ENCODE measurements around the gene AMDHD2. TPM values are rescaled to one million over a fixed set of nuclear protein-coding genes. Genes with fewer than 3 reads are reported as not detected.
"Not testable (repeated sequence)": the region's sequence is repeated elsewhere in the genome, so short reads cannot be mapped to it uniquely, and the experiment has no call there.

Gene AMDHD2
- total RNA-seq, 3 donors from 2014 or later: 27.9 to 57.0 (median 28.2) TPM

GRCh38 chr16:2478279-2478678 is 41.9 kb upstream of the AMDHD2 start:
- no peaks in the 10 kb centered on the region for H3K36me3 ChIP-seq
- H3K4me1 ChIP-seq: peaks cover 12 to 19% of the 10 kb centered on the region in 2 donors
- TF ChIP-seq POLR2AphosphoS5 (IDR thresholded peaks at IDR 0.05): no peak
- no peak for TF ChIP-seq POLR2A (IDR thresholded peaks at IDR 0.05)
- no peak for TF ChIP-seq CTCF (IDR thresholded peaks at IDR 0.05)
- no peak overlapping the region for H3K4me3 ChIP-seq
- intact Hi-C loops (cut with DNase I; ENCODE audit: low total_unique reads): no loop called here
- no peak for DNase-seq (ENCODE audit: low spot score in 2 of 2)
- no peaks in the 10 kb centered on the region for H3K9me3 ChIP-seq
- H3K27me3 ChIP-seq: no peaks in the 10 kb centered on the region
- no peak overlapping the region for H3K27ac ChIP-seq

GRCh38 chr16:2479996-2480395 is 40.2 kb upstream of the AMDHD2 start:
- H3K4me3 ChIP-seq; H3K27ac ChIP-seq; H3K36me3 ChIP-seq; intact Hi-C loops (cut with DNase I; ENCODE audit: low total_unique reads); H3K9me3 ChIP-seq; H3K27me3 ChIP-seq; DNase-seq (ENCODE audit: low spot score in 2 of 2): not testable (repeated sequence)
- peaks cover 7 to 33% of the 10 kb centered on the region in 2 donors for H3K4me1 ChIP-seq

DNA sequence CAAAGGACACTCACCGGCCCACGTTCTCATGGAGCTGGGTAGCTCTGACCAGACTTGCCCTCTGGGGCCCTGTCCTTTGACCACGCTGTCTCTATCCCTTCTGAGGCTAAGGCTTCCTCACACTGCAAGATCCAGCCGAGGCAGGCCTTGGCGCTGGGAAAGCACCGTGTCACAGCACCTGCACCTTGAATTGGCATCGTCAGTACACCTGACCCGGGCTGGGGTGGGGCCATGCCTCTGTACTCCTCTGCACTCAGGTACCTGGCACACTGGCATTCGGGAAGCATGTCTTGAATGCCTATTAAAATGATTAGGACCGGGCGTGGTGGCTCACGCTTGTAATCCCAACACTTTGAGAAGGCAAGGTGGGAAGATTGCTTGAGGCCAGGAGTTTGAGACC is 39.2 kb upstream of the AMDHD2 start:
- intact Hi-C loops (cut with DNase I; ENCODE audit: low total_unique reads): no loop called here
- no peak for DNase-seq (ENCODE audit: low spot score in 2 of 2)
- TF ChIP-seq POLR2A (IDR thresholded peaks at IDR 0.05) (no peak), CTCF (IDR thresholded peaks at IDR 0.05) (no peak), POLR2AphosphoS5 (IDR thresholded peaks at IDR 0.05) (no peak)
- H3K36me3 ChIP-seq: no peaks in the 10 kb centered on the region
- H3K27ac ChIP-seq: peak overlapping the region in 1 of 2 donors; percentile 78
- no peak overlapping the region for H3K4me3 ChIP-seq
- peaks cover 9 to 29% of the 10 kb centered on the region in 2 donors for H3K4me1 ChIP-seq
- H3K9me3 ChIP-seq: no peaks in the 10 kb centered on the region
- no peaks in the 10 kb centered on the region for H3K27me3 ChIP-seq

DNA sequence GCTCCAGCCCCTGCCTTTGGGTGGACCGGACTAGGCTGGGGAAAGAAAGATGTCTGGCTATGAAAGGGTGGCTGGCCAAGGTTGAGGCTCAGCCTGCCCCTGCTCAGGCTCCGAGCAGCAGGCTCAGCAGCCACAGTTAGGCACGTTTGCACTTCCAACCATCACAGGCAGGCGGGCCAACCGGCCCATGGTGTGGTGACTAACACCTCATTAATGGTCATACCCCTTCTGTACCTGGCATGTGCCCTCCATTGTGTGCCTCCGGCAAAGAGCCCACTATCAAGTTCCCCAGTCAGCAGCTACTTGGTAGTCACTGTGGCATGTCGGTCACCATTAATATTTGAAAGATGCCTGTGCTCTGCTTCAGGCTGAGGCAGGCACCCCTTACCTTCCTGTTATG is 38.5 kb upstream of the AMDHD2 start:
- intact Hi-C loops (cut with DNase I; ENCODE audit: low total_unique reads): no loop called here
- no peak overlapping the region for H3K4me3 ChIP-seq
- H3K9me3 ChIP-seq: no peaks in the 10 kb centered on the region
- TF ChIP-seq POLR2A (IDR thresholded peaks at IDR 0.05): no peak
- TF ChIP-seq CTCF (IDR thresholded peaks at IDR 0.05): no peak
- no peak for TF ChIP-seq POLR2AphosphoS5 (IDR thresholded peaks at IDR 0.05)
- H3K27ac ChIP-seq: peak overlapping the region; percentile 78 to 90
- no peaks in the 10 kb centered on the region for H3K36me3 ChIP-seq
- peaks cover 8 to 27% of the 10 kb centered on the region in 2 donors for H3K4me1 ChIP-seq
- no peaks in the 10 kb centered on the region for H3K27me3 ChIP-seq
- DNase-seq (ENCODE audit: low spot score in 2 of 2): no peak

DNA sequence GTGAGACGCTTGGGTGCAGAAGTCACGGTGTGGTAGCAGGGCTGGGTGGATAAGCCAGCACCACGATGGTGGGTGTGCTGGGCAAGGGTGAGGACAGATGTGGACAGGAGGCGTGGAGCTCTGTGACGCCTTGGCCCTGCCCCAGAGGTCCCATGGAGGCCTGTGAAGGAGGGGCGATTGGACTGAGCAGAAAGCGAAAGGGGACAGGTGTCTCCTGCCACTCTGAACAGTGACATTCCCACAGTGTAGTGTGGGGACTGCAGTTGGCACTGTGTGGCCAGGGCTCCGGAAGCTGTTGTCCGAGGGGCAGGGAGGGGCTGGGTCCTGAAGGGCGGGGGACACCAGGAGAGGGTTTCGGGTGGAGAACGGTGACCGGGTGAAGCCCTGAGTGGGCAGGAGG is 37.9 kb upstream of the AMDHD2 start:
- TF ChIP-seq POLR2A (IDR thresholded peaks at IDR 0.05): no peak
- DNase-seq (ENCODE audit: low spot score in 2 of 2): no peak
- no peaks in the 10 kb centered on the region for H3K36me3 ChIP-seq
- no peaks in the 10 kb centered on the region for H3K9me3 ChIP-seq
- peak overlapping the region; percentile 78 to 90 for H3K27ac ChIP-seq
- intact Hi-C loops (cut with DNase I; ENCODE audit: low total_unique reads): no loop called here
- H3K27me3 ChIP-seq: no peaks in the 10 kb centered on the region
- H3K4me3 ChIP-seq: peak overlapping the region in 2 of 3 donors; percentile 40 to 58
- peaks cover 10 to 27% of the 10 kb centered on the region in 2 donors for H3K4me1 ChIP-seq

DNA sequence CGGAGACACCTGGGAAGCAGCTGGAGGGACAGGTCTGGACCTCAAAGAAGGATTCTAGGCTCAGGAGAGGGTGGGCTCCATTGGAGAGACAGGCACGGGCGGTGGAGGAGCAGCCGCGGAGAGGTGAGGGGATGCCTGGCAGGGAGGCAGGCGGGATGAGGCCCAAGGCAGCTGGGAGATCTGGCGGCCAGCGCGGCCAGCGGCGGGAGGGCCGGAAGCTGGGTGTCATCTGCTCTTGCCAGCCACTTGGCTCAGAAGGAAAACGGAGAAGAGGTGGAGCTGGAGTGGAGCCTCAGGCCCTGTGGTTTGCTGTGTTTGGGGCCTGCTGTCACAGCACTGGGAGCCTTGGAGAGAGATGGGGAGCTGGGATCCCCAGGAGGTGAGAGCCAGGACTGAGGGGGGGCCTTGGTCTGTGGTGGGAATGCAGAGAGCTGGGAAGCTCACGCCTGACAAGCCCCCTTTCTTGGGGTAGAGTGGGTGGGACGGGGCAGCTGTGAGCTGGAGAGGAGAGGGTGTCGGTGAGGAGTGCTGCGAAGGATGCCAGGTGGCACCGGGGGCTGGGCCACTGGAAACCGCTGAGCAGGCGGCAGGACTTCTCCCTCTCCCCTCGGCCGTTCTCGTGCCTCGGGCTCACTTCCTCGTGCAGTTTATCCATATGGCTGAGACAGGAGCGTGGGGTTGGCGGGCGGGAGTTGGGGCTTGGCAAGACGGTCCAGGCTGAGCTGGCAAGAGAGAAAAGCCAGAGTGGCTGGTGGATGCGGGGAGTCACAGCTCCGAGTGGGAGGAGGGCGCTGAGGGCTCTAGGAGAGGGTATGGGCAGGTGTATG is 37.2 kb upstream of the AMDHD2 start:
- intact Hi-C loops (cut with DNase I; ENCODE audit: low total_unique reads): no loop called here
- no peak for TF ChIP-seq CTCF (IDR thresholded peaks at IDR 0.05)
- peak in 1 of 3 donors; percentile 23 for TF ChIP-seq POLR2AphosphoS5 (IDR thresholded peaks at IDR 0.05)
- peak; percentile 72 to 74 for DNase-seq (ENCODE audit: low spot score in 2 of 2)
- Histone ChIP-seq H3K27me3 (no peaks in the 10 kb centered on the region), H3K4me3 (peak overlapping the region; percentile 3 to 58 (median 40)), H3K27ac (peak overlapping the region; percentile 78 to 90), H3K4me1 (peaks cover 10 to 27% of the 10 kb centered on the region in 2 donors), H3K9me3 (no peaks in the 10 kb centered on the region), H3K36me3 (no peaks in the 10 kb centered on the region)

Measured in breast epithelium (tissue), 4 donors.